Stimulated activated CD8-positive, alpha-beta memory T cell treated with anti-CD3 and anti-CD28 coated beads, Interleukin-15, amount 100 ng/mL, for 4 hours (primary cell): ENCODE results near the gene PTTG1.

ENCODE experiments used
- DNase-seq, 2 donors: peaks; one replicate each; pipeline ENCODE4 v3.0.0-alpha.2; 2020; ENCODE audit warnings: low read depth in 2 of 2

Gene PTTG1

GRCh38 chr5:160421625-160422258 lies at the start of gene PTTG1:
TSS of gene PTTG1 (plus strand) at chr5:160421855. CDS start at chr5:160422313, 458 bp downstream.
- peak; percentile 78 to 79 for DNase-seq

- DNase-seq: no peak
Observed at GRCh38 chr5:160375166-160375565, 46.5 kb upstream of the PTTG1 start.

- DNase-seq: no peak
Observed at GRCh38 chr5:160375701-160376100, 46.0 kb upstream of the PTTG1 start.

GRCh38 chr5:160376416-160376815 lies 45.2 kb upstream of the PTTG1 start:
- no peak for DNase-seq

- no peak for DNase-seq
Observed at GRCh38 chr5:160377651-160378050, 44.0 kb upstream of the PTTG1 start.

- no peak for DNase-seq
Observed at GRCh38 chr5:160378330-160378729, 43.3 kb upstream of the PTTG1 start.

- no peak for DNase-seq
Observed at GRCh38 chr5:160379511-160379910, 42.1 kb upstream of the PTTG1 start.

- no peak for DNase-seq
Observed at GRCh38 chr5:160380041-160380440, 41.6 kb upstream of the PTTG1 start.

- DNase-seq: no peak
Observed at GRCh38 chr5:160382346-160382745, 39.3 kb upstream of the PTTG1 start.

- DNase-seq: no peak
Observed at GRCh38 chr5:160384681-160385080, 37.0 kb upstream of the PTTG1 start.

GRCh38 chr5:160385496-160385895 lies 36.2 kb upstream of the PTTG1 start:
- no peak for DNase-seq

GRCh38 chr5:160387445-160387844 lies 34.2 kb upstream of the PTTG1 start:
- no peak for DNase-seq

GRCh38 chr5:160390787-160391696 lies 30.6 kb upstream of the PTTG1 start:
- no peak for DNase-seq

GRCh38 chr5:160395111-160395510 lies 26.5 kb upstream of the PTTG1 start:
- no peak for DNase-seq

GRCh38 chr5:160397492-160397891 lies 24.2 kb upstream of the PTTG1 start:
- no peak for DNase-seq

GRCh38 chr5:160398806-160399205 lies 22.8 kb upstream of the PTTG1 start:
- DNase-seq: no peak

GRCh38 chr5:160399402-160400353 lies 22.0 kb upstream of the PTTG1 start, which contains the start of gene FAM200C:
TSS of gene FAM200C (minus strand) at chr5:160400054. CDS start at chr5:160395490, 4,564 bp downstream.
- DNase-seq: peak; percentile 40 to 42

- peak; percentile 86 to 90 for DNase-seq
Observed at GRCh38 chr5:160418561-160419457, 2.8 kb upstream of the PTTG1 start, which contains the start of gene SLU7. TSS of gene SLU7 (minus strand) at chr5:160419081. CDS start at chr5:160415294, 3,787 bp downstream.

- DNase-seq: no peak
Observed at GRCh38 chr5:160419458-160420330, 2.0 kb upstream of the PTTG1 start.

GRCh38 chr5:160420331-160420610 lies 1.4 kb upstream of the PTTG1 start:
- no peak for DNase-seq
